ENCODE results near the gene NES.

The NES gene

GRCh38 chr1:156717351-156717750 lies 40.1 kb upstream of the NES start:
- Histone ChIP-seq H3K27me3 (ENCODE audit: low read length) (no peaks in the 10 kb centered on the region), H3K4me2 (ENCODE audit: low read depth, low read length, poor library complexity, severe bottlenecking) (no peak overlapping the region), H2AFZ (ENCODE audit: low read depth, low read length, severe bottlenecking) (no peak overlapping the region), H3K4me3 (ENCODE audit: insufficient read depth, low read length, poor library complexity, severe bottlenecking) (no peak overlapping the region), H3F3A (ENCODE audit: insufficient read depth) (peaks cover 15% of the 10 kb centered on the region; the same call in 1 of the 2 replicates), H4K20me1 (ENCODE audit: low read depth, low read length) (no peaks in the 10 kb centered on the region; the same call in 1 of the 2 replicates), H3K9me3 (ENCODE audit: insufficient read depth, low read length) (no peaks in the 10 kb centered on the region), H3K9ac (ENCODE audit: low read length) (no peak overlapping the region), H3K9me2 (replicated peaks; ENCODE audit: insufficient read depth, low read length) (no peaks in the 10 kb centered on the region), H3K79me2 (ENCODE audit: insufficient read depth, low read length) (no peaks in the 10 kb centered on the region; the same call in 1 of the 2 replicates), H3K27ac (ENCODE audit: low read depth, low read length) (no peak overlapping the region), H3K36me3 (ENCODE audit: low read length) (peaks cover 4% of the 10 kb centered on the region)
- no peak for TF ChIP-seq EZH2phosphoT487 (conservative IDR thresholded peaks at IDR 0.05; ENCODE audit: low read length)
- TF ChIP-seq CTCF (IDR thresholded peaks at IDR 0.05; ENCODE audit: insufficient read depth, low read length, poor library complexity, severe bottlenecking), result no peak

GRCh38 chr1:156714830-156715229 lies 37.6 kb upstream of the NES start:
- no peaks in the 10 kb centered on the region for H3K9me2 ChIP-seq (replicated peaks; ENCODE audit: insufficient read depth, low read length)
- no peak overlapping the region for H2AFZ ChIP-seq (ENCODE audit: low read depth, low read length, severe bottlenecking)
- no peak overlapping the region for H3K9ac ChIP-seq (ENCODE audit: low read length)
- no peaks in the 10 kb centered on the region for H3K27me3 ChIP-seq (ENCODE audit: low read length)
- no peak overlapping the region for H3K4me3 ChIP-seq (ENCODE audit: insufficient read depth, low read length, poor library complexity, severe bottlenecking)
- no peak for TF ChIP-seq CTCF (IDR thresholded peaks at IDR 0.05; ENCODE audit: insufficient read depth, low read length, poor library complexity, severe bottlenecking)
- TF ChIP-seq EZH2phosphoT487 (conservative IDR thresholded peaks at IDR 0.05; ENCODE audit: low read length), result no peak
- H3F3A ChIP-seq (ENCODE audit: insufficient read depth), result peaks cover 8% of the 10 kb centered on the region; the same call in 1 of the 2 replicates
- H3K36me3 ChIP-seq (ENCODE audit: low read length), result no peaks in the 10 kb centered on the region
- no peak overlapping the region for H3K4me2 ChIP-seq (ENCODE audit: low read depth, low read length, poor library complexity, severe bottlenecking)
- no peaks in the 10 kb centered on the region; the same call in 1 of the 2 replicates for H4K20me1 ChIP-seq (ENCODE audit: low read depth, low read length)
- H3K79me2 ChIP-seq (ENCODE audit: insufficient read depth, low read length), result no peaks in the 10 kb centered on the region; the same call in 1 of the 2 replicates
- no peak overlapping the region for H3K27ac ChIP-seq (ENCODE audit: low read depth, low read length)
- no peaks in the 10 kb centered on the region for H3K9me3 ChIP-seq (ENCODE audit: insufficient read depth, low read length)

- Histone ChIP-seq H4K20me1 (ENCODE audit: low read depth, low read length) (no peaks in the 10 kb centered on the region; the same call in 1 of the 2 replicates), H3K4me2 (ENCODE audit: low read depth, low read length, poor library complexity, severe bottlenecking) (no peak overlapping the region), H3K4me3 (ENCODE audit: insufficient read depth, low read length, poor library complexity, severe bottlenecking) (no peak overlapping the region), H2AFZ (ENCODE audit: low read depth, low read length, severe bottlenecking) (no peak overlapping the region), H3K9me3 (ENCODE audit: insufficient read depth, low read length) (no peaks in the 10 kb centered on the region), H3K9ac (ENCODE audit: low read length) (no peak overlapping the region), H3F3A (ENCODE audit: insufficient read depth) (0 out of 2 replicates have a peak, but pooled peaks cover 5% of the 10 kb centered on the region), H3K79me2 (ENCODE audit: insufficient read depth, low read length) (no peaks in the 10 kb centered on the region), H3K36me3 (ENCODE audit: low read length) (no peaks in the 10 kb centered on the region), H3K27ac (ENCODE audit: low read depth, low read length) (no peak overlapping the region), H3K27me3 (ENCODE audit: low read length) (no peaks in the 10 kb centered on the region), H3K9me2 (replicated peaks; ENCODE audit: insufficient read depth, low read length) (no peaks in the 10 kb centered on the region)
- no peak for TF ChIP-seq EZH2phosphoT487 (conservative IDR thresholded peaks at IDR 0.05; ENCODE audit: low read length)
- TF ChIP-seq CTCF (IDR thresholded peaks at IDR 0.05; ENCODE audit: insufficient read depth, low read length, poor library complexity, severe bottlenecking), result no peak
Measured at GRCh38 chr1:156712626-156713025, 35.4 kb upstream of the NES start.

Measured in SU-DHL-6 (cell line).